Left ventricle myocardium inferior (tissue), 1 donor: Measurements from ENCODE around the gene METTL26. TPM values are rescaled to one million over a fixed set of nuclear protein-coding genes. Genes with fewer than 3 reads are reported as not detected.

Experiments
- DNase-seq: peaks from one replicate; pipeline ENCODE4 v3.0.0-alpha.2; 2020
- H3K27ac ChIP-seq: fragments of 200-600 bp; replicated peaks from 2 replicates; pipeline ENCODE4 v1.8.0; 2021
- H3K27me3 ChIP-seq: fragments of 200-600 bp; 2 replicates; pipeline ENCODE4 v1.8.0; 2021; ENCODE audit warnings: low read depth
- H3K36me3 ChIP-seq: fragments of 200-600 bp; 2 replicates; pipeline ENCODE4 v1.8.0; 2021
- H3K4me1 ChIP-seq: fragments of 200-600 bp; 2 replicates; pipeline ENCODE4 v1.8.0; 2021
- H3K4me3 ChIP-seq: fragments of 200-600 bp; 2 replicates; pipeline ENCODE4 v1.8.0; 2021; ENCODE audit warnings: mild to moderate bottlenecking, moderate library complexity
- H3K9me3 ChIP-seq: fragments of 200-600 bp; replicated peaks from 2 replicates; pipeline ENCODE4 v1.8.0; 2021
- intact Hi-C: fragments of 100-400 bp; cut with micrococcal nuclease; formaldehyde crosslinking; loops from one replicate; pipeline ENCODE4 v1.11.0; 2022
- long read RNA-seq: library from polyadenylated mRNA; unstranded; transcript quantifications from one replicate; pipeline ENCODE4 v2.0.0, GENCODE V29; 2021
- total RNA-seq: library from RNA; stranded (reverse); fragmentation: NEBNext Ultra II Directional; extraction: Animal tissue kit (Norgen Biotek cat#: 25700); gene quantifications from one replicate; pipeline ENCODE4 v1.2.1, GENCODE V29; 2021
- TF ChIP-seq, protein P1 (sequence below): fragments of 200-600 bp; IDR thresholded peaks from 2 replicates; pipeline ENCODE4 v1.8.0; 2021; ENCODE audit warnings: antibody characterized with exemption, mild to moderate bottlenecking, borderline replicate concordance
- donor health status: DM: no; HTN: yes; CAD: no; lungs with severe emphysema.

Gene METTL26
- 49.2 TPM for total RNA-seq
- long read RNA-seq, transcript METTL26-206 (3 exons, 1,710 nt), result minor isoform, 5 of 60 reads
- long read RNA-seq, transcript METTL26-207 (6 exons, 755 nt), result minor isoform, 5 of 60 reads
- long read RNA-seq, transcript METTL26-201 (6 exons, 794 nt), result major isoform, 26 of 60 reads
- long read RNA-seq, partial matches to known transcripts, result 6 of 60 reads
- long read RNA-seq, other reads (novel, unspliced or antisense), result 8 of 60 reads

DNA sequence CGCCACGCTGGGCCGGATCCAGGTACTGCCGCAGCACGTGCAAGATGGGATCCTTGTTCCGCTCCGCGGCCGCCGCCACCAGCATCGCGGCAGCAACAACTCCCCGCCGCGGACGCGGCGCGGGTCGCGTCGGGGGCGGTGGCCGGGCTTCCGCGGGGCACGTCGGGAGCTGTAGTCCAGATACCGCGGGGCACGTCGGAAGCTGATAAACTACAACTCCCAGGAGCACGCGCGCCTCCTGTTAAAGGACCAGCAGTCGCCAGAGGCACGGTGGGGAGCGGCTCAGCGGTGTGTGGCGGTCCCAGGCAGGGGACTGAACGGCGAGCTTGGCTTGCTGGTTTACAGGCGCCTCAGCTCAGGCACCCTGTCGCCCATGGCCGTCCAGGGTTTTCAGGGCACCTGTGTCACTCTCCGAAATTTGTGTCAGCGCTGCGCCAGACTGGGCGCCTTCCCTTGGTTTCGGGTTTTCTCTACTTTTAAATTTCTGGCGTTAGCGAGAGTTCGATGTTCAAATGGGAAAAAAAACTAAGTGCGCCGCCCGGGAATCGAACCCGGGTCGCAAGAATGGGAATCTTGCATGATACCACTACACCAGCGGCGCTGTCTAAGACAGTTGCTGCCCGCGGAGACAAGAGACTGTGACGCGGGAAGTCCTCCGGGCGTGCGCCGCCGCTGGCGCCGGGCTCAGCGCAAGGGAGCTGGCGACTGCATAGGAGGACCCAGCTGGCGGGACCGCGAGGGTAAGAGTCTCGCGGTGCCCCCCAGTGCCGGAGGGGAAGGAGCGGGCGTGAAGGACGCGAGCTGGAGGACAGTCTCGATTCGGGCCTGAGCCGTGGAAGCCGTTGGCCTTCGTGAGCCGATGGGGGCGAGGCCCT is at the start of gene METTL26:
Gene METTL26 (minus strand): TSS at position 100 of the 875 bp plus-strand sequence. CDS start 15 bp downstream, at position 85.
- intact Hi-C loops, result no loop called here
- Histone ChIP-seq H3K9me3 (no peaks in the 10 kb centered on the region), H3K27me3 (no peaks in the 10 kb centered on the region), H3K4me1 (peaks cover 38% of the 10 kb centered on the region), H3K4me3 (peak within 1 kb of the TSS; percentile 91), H3K36me3 (peaks cover 22% of the 10 kb centered on the region), H3K27ac (peak within 1 kb of the TSS; percentile 99)
- TF ChIP-seq, protein P1, sequence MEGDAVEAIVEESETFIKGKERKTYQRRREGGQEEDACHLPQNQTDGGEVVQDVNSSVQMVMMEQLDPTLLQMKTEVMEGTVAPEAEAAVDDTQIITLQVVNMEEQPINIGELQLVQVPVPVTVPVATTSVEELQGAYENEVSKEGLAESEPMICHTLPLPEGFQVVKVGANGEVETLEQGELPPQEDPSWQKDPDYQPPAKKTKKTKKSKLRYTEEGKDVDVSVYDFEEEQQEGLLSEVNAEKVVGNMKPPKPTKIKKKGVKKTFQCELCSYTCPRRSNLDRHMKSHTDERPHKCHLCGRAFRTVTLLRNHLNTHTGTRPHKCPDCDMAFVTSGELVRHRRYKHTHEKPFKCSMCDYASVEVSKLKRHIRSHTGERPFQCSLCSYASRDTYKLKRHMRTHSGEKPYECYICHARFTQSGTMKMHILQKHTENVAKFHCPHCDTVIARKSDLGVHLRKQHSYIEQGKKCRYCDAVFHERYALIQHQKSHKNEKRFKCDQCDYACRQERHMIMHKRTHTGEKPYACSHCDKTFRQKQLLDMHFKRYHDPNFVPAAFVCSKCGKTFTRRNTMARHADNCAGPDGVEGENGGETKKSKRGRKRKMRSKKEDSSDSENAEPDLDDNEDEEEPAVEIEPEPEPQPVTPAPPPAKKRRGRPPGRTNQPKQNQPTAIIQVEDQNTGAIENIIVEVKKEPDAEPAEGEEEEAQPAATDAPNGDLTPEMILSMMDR, result no peak
- peak; percentile 97 for DNase-seq

DNA sequence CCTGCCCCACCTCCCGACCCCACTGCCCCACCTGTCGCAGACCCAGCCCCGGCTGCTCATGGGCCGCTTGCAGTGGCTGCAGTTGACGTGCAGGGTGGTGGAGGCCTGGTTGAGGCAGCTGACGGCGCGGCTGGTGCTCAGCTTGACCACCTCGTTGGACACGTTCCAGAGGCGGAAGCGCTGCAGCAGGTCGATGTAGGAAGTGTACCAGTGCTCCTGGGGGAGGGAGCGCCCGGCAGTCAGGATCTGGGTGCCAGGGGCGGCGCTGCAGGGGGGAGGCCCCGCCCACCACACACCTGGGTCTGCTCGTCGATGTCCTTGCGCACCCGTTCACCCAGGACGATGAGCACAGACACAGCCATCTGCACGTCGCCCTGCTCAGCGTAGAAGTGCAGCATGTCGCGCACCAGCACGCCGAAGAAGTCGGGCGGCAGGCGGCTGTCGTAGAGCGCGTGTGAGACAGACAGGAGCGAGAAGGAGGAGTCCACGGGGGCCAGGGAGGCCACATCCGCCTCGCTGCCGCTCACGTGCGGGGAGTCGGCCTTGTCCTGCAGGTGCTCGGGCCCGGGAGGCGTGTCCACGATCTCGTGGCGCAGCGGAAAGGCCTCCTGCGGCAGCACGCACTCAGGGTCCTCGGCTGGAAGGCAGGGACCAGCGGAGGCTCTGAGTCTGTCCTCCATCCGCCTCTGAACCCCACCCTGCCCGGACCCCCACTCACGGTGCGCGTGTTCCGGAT is 49.0 kb upstream of the METTL26 start:
- TF ChIP-seq, protein P1, result no peak
- Histone ChIP-seq H3K27me3 (no peaks in the 10 kb centered on the region), H3K27ac (peak overlapping the region; percentile 85), H3K4me3 (peak overlapping the region; percentile 79), H3K36me3 (peaks cover 35% of the 10 kb centered on the region), H3K9me3 (no peaks in the 10 kb centered on the region), H3K4me1 (peaks cover 75% of the 10 kb centered on the region)
- intact Hi-C loops, result no loop called here
- no peak for DNase-seq

DNA sequence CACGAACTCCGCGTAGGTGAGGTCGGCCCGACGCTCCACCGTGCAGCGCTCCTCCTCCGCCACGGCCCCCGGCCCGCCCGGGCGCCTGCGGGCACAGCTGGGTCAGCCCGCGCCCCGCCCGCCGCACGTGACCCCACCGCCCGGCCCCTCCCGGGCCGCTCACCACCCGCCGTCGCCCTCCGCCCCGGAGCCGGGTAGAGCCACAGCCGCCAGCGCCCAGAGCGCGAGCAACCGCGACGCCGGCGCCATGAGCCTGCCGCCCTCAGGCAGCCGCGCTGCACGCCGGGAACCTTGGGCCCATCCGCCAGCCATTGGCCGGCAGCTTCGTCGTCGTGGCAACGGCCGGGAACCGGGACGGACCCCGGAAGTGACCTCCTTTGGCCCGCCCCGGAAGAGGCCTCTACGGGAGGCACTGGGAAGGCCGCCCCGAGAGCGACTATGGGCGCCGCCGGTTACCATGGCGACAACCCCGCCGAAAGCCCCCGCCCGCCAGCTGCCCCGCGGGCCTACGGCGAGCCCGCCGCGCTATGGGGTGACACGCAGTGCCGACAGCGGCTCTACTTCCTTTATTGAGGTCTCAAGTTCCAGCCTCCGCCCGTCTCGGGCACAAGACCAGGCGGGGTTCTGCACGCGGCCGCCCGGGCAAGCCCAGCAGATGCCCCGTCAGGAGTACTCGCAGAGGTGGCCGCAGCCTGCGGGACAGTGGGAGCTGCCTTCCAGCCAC is 48.1 kb upstream of the METTL26 start, which contains the start of gene JMJD8:
Gene JMJD8 (minus strand): TSS at position 264 of the 724 bp plus-strand sequence. CDS start 15 bp downstream, at position 249.
- peak within 1 kb of the TSS; percentile 85 for H3K27ac ChIP-seq
- intact Hi-C loops, result no loop called here

DNA sequence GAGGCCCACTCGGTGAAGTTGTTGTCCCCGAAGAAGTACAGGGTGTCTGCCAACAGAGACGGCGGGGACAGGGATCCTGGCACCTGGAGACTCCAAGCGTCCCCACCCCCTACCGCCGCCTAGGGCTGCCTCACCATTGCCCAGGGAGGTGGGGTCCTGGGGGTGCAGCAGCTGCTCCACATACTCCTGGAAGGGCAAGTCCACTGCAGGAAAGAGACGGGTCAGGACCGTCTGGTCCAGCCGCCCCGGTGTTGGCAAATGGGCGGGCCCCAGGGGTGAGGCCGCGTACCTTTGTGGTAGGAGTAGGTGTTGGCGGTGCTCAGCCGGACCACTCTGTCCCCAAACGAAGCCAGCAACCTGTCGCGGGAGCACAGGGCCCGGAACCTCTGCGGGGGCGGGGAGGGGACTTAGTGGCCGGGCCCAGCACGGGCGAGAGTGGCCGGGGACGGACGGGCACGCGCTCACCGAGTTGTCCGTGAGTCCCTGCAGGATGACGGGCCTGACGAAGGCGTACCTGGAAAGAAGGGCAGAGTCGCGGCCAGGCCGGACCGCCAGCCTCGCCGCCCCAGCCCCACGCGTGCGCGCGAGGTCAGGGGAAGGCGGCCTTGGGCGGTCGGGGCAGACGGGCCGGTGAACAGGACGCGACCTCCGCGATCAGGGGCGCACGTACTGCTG is 47.4 kb upstream of the METTL26 start:
- intact Hi-C loops, result no loop called here
- TF ChIP-seq, protein P1, result no peak
- peaks cover 35% of the 10 kb centered on the region for H3K36me3 ChIP-seq
- no peak for DNase-seq
- peak overlapping the region; percentile 85 for H3K27ac ChIP-seq
- H3K4me3 ChIP-seq, result peak overlapping the region; percentile 79
- no peaks in the 10 kb centered on the region for H3K9me3 ChIP-seq
- peaks cover 73% of the 10 kb centered on the region for H3K4me1 ChIP-seq
- no peaks in the 10 kb centered on the region for H3K27me3 ChIP-seq

More for the DNA sequence above, 48.1 kb upstream of the METTL26 start, which contains the start of gene JMJD8:
- Histone ChIP-seq H3K4me1 (peaks cover 73% of the 10 kb centered on the region), H3K4me3 (peak within 1 kb of the TSS; percentile 79), H3K36me3 (peaks cover 35% of the 10 kb centered on the region), H3K9me3 (no peaks in the 10 kb centered on the region), H3K27me3 (no peaks in the 10 kb centered on the region)
- DNase-seq, result peak; percentile 98
- TF ChIP-seq, protein P1, result no peak
